HEK293 (cell line): ENCODE measurements around the gene ELL2.

Source experiments
- CTCF ChIA-PET: fragments of 350-600 bp; formaldehyde crosslinking; extraction: SDS; loops from one replicate; lab custom pipeline; 2021; ENCODE audit warnings: antibody characterized with exemption; lab: Yijun Ruan, JAX
- POLR2A ChIA-PET: fragments of 300-600 bp; formaldehyde crosslinking; extraction: SDS; loops from one replicate; lab custom pipeline; 2020; ENCODE audit warnings: antibody characterized with exemption, inconsistent platforms; lab: Yijun Ruan, JAX
- H3K27ac ChIP-seq: fragments of 200-500 bp; sonication (Bioruptor generic); 2 replicates; pipeline ENCODE4 v1.5.1; 2014; ENCODE audit warnings: low read depth, low read length, control low read depth, inconsistent platforms; ENCODE audit errors: extremely low read depth
- H3K36me3 ChIP-seq, 2 experiments: fragments of 200-500 bp in 1 of 2; sonication (Bioruptor generic) in 1 of 2; 1 replicate in 1 of 2; 2 replicates in 1 of 2; pipeline ENCODE4 v1.5.1; 2014 to 2017; ENCODE audit warnings: inconsistent platforms in 2 of 2, low read length in 2 of 2; ENCODE audit not compliant: control insufficient read depth in 2 of 2, insufficient read depth in 1 of 2
- H3K4me1 ChIP-seq: fragments of 200-500 bp; sonication (Bioruptor generic); 2 replicates; pipeline ENCODE4 v1.5.1; 2014; ENCODE audit warnings: mild to moderate bottlenecking, low read length, inconsistent platforms; ENCODE audit not compliant: control insufficient read depth, insufficient read depth
- H3K4me3 ChIP-seq: 2 replicates; pipeline ENCODE4 v1.5.1; 2011; ENCODE audit warnings: low read depth, mild to moderate bottlenecking, control low read depth, low read length, moderate library complexity
- H3K9me3 ChIP-seq: fragments of 200-500 bp; sonication (Bioruptor generic); 2 replicates; pipeline ENCODE4 v1.5.1; 2014; ENCODE audit warnings: low read depth, low read length, inconsistent platforms; ENCODE audit not compliant: control insufficient read depth, insufficient read depth
- HOXA7 ChIP-seq: sonication (generic); formaldehyde crosslinking; IDR thresholded peaks from 2 replicates; pipeline ENCODE4 v1.8.1; 2022; ENCODE audit warnings: missing genetic modification reagents, borderline replicate concordance
- RBAK ChIP-seq: fragments of 450-650 bp; formaldehyde crosslinking; IDR thresholded peaks from 2 replicates; pipeline ENCODE4 v1.5.1; 2016; ENCODE audit warnings: missing biosample characterization, missing genetic modification characterization
- SCRT2 ChIP-seq: fragments of 450-650 bp; formaldehyde crosslinking; IDR thresholded peaks from 2 replicates; pipeline ENCODE4 v1.5.1; 2016; ENCODE audit warnings: missing biosample characterization, missing genetic modification characterization
- ZBTB21 ChIP-seq: fragments of 450-650 bp; formaldehyde crosslinking; IDR thresholded peaks from 2 replicates; pipeline ENCODE4 v1.5.1; 2017; ENCODE audit warnings: missing biosample characterization, missing genetic modification characterization
- ZEB2 ChIP-seq: fragments of 450-650 bp; formaldehyde crosslinking; IDR thresholded peaks from 2 replicates; pipeline ENCODE4 v1.5.1; 2016; ENCODE audit warnings: missing biosample characterization, missing genetic modification characterization
- ZFP3 ChIP-seq: fragments of 450-650 bp; formaldehyde crosslinking; IDR thresholded peaks from 2 replicates; pipeline ENCODE4 v1.5.1; 2016; ENCODE audit warnings: low read depth, missing biosample characterization, missing genetic modification characterization
- ZNF10 ChIP-seq: fragments of 450-650 bp; formaldehyde crosslinking; IDR thresholded peaks from 2 replicates; pipeline ENCODE4 v1.5.1; 2017; ENCODE audit warnings: missing biosample characterization, missing genetic modification characterization
- ZNF146 ChIP-seq: fragments of 450-650 bp; formaldehyde crosslinking; IDR thresholded peaks from 2 replicates; pipeline ENCODE4 v1.5.1; 2016; ENCODE audit warnings: missing biosample characterization, missing genetic modification characterization
- ZNF223 ChIP-seq: fragments of 450-650 bp; formaldehyde crosslinking; IDR thresholded peaks from 2 replicates; pipeline ENCODE4 v1.5.1; 2016; ENCODE audit warnings: missing biosample characterization, missing genetic modification characterization
- ZNF416 ChIP-seq: fragments of 450-650 bp; formaldehyde crosslinking; IDR thresholded peaks from 2 replicates; pipeline ENCODE4 v1.5.1; 2016; ENCODE audit warnings: missing biosample characterization, missing genetic modification characterization
- ZNF423 ChIP-seq: fragments of 450-650 bp; formaldehyde crosslinking; IDR thresholded peaks from 2 replicates; pipeline ENCODE4 v1.5.1; 2016; ENCODE audit warnings: missing biosample characterization, missing genetic modification characterization
- ZNF548 ChIP-seq: fragments of 450-650 bp; formaldehyde crosslinking; IDR thresholded peaks from 2 replicates; pipeline ENCODE4 v1.5.1; 2016; ENCODE audit warnings: missing biosample characterization, missing genetic modification characterization
- ZNF560 ChIP-seq: fragments of 450-650 bp; formaldehyde crosslinking; IDR thresholded peaks from 2 replicates; pipeline ENCODE4 v1.5.1; 2017; ENCODE audit warnings: missing biosample characterization, missing genetic modification characterization, borderline replicate concordance
- ZNF596 ChIP-seq: fragments of 450-650 bp; IDR thresholded peaks from 2 replicates; pipeline ENCODE4 v1.5.0; 2018; ENCODE audit warnings: missing biosample characterization, mild to moderate bottlenecking, missing genetic modification characterization, moderate library complexity
- ZNF701 ChIP-seq: fragments of 450-650 bp; formaldehyde crosslinking; IDR thresholded peaks from 2 replicates; pipeline ENCODE4 v1.5.1; 2016; ENCODE audit warnings: missing biosample characterization, missing genetic modification characterization
- ZNF830 ChIP-seq: fragments of 450-650 bp; IDR thresholded peaks from 2 replicates; pipeline ENCODE4 v1.5.0; 2018; ENCODE audit warnings: missing biosample characterization, missing genetic modification characterization, low read depth, mild to moderate bottlenecking, moderate library complexity
- TF ChIP-seq, protein P1 (sequence below): fragments of 450-650 bp; formaldehyde crosslinking; IDR thresholded peaks from 2 replicates; pipeline ENCODE4 v1.5.1; 2016; ENCODE audit warnings: missing biosample characterization, missing genetic modification characterization
- TF ChIP-seq, protein P2 (sequence below): fragments of 450-650 bp; formaldehyde crosslinking; IDR thresholded peaks from 2 replicates; pipeline ENCODE4 v1.5.1; 2016; ENCODE audit warnings: missing biosample characterization, missing genetic modification characterization
- TF ChIP-seq, protein P3 (sequence below): fragments of 450-650 bp; formaldehyde crosslinking; IDR thresholded peaks from 2 replicates; pipeline ENCODE4 v1.5.1; 2017; ENCODE audit warnings: missing biosample characterization, missing genetic modification characterization
- TF ChIP-seq, protein P4 (sequence below): fragments of 450-650 bp; formaldehyde crosslinking; IDR thresholded peaks from 2 replicates; pipeline ENCODE4 v1.5.1; 2016; ENCODE audit warnings: missing biosample characterization, missing genetic modification characterization
- TF ChIP-seq, protein P5 (sequence below): fragments of 450-650 bp; formaldehyde crosslinking; IDR thresholded peaks from 2 replicates; pipeline ENCODE4 v1.5.1; 2016; ENCODE audit warnings: missing biosample characterization, missing genetic modification characterization
- TF ChIP-seq, protein P6 (sequence below): fragments of 450-650 bp; formaldehyde crosslinking; IDR thresholded peaks from 2 replicates; pipeline ENCODE4 v1.5.1; 2016; ENCODE audit warnings: missing biosample characterization, missing genetic modification characterization

ELL2 gene

DNA sequence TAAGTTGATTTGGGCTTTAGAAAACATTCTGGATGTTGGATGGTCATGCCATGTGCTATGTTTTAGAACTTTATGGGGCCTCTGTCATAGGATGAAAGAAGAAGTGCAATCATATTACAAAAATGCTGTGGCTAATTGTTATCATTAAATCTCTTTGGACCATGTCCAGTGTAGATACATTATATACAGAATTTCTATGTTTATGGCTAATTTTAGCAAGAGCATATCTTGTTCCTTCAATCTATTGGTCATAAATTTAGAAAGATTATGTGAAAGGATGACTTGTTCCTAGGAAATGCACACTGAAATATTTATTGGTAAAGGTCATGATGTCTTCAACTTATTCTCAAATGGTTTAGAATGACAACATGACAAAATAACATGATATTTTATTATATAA, 42.4 kb upstream of the ELL2 start (continued):
- TF ChIP-seq ZNF548 (tag by site-specific recombination): no peak
- no peak for TF ChIP-seq HOXA7 (CRISPR knock-in tag)
- TF ChIP-seq ZEB2 (tag by site-specific recombination): no peak
- TF ChIP-seq ZNF423 (tag by site-specific recombination): no peak
- TF ChIP-seq, protein P1, sequence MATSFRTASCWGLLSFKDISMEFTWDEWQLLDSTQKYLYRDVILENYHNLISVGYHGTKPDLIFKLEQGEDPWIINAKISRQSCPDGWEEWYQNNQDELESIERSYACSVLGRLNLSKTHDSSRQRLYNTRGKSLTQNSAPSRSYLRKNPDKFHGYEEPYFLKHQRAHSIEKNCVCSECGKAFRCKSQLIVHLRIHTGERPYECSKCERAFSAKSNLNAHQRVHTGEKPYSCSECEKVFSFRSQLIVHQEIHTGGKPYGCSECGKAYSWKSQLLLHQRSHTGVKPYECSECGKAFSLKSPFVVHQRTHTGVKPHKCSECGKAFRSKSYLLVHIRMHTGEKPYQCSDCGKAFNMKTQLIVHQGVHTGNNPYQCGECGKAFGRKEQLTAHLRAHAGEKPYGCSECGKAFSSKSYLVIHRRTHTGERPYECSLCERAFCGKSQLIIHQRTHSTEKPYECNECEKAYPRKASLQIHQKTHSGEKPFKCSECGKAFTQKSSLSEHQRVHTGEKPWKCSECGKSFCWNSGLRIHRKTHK: no peak
- no peak for TF ChIP-seq SCRT2 (tag by site-specific recombination)

DNA sequence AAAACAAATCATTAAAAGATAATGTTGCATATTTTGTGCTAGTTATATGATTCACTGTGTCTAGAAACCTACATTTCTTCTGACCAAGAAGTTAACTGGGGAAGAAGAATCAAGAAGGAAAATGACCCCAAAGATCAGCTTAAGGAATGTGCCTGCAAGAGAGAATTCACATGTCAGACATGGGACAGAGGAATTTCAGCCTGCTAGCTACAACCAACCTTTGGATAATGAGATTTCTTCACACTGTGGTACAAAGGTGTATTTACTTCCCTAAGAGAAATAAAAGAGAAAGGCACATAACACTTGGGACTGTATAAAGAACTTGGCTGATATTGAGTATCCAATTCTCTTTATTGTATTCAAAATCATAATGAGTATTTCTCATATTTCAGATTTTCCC, 39.6 kb upstream of the ELL2 start:
- POLR2A ChIA-PET: no interaction called here
- no peaks in the 10 kb centered on the region for H3K9me3 ChIP-seq
- TF ChIP-seq ZNF596 (no peak), ZNF416 (no peak), ZNF146 (tag by site-specific recombination) (no peak), ZNF701 (tag by site-specific recombination) (no peak), ZNF560 (tag by site-specific recombination) (no peak), ZNF830 (tag by site-specific recombination) (no peak), ZBTB21 (tag by site-specific recombination) (no peak), ZNF10 (tag by site-specific recombination) (no peak), RBAK (no peak), ZFP3 (no peak), ZNF223 (tag by site-specific recombination) (no peak)
- TF ChIP-seq, protein P2, sequence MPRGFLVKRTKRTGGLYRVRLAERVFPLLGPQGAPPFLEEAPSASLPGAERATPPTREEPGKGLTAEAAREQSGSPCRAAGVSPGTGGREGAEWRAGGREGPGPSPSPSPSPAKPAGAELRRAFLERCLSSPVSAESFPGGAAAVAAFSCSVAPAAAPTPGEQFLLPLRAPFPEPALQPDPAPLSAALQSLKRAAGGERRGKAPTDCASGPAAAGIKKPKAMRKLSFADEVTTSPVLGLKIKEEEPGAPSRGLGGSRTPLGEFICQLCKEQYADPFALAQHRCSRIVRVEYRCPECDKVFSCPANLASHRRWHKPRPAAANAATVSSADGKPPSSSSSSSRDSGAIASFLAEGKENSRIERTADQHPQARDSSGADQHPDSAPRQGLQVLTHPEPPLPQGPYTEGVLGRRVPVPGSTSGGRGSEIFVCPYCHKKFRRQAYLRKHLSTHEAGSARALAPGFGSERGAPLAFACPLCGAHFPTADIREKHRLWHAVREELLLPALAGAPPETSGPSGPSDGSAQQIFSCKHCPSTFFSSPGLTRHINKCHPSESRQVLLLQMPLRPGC (tag by site-specific recombination): no peak
- TF ChIP-seq, protein P3, sequence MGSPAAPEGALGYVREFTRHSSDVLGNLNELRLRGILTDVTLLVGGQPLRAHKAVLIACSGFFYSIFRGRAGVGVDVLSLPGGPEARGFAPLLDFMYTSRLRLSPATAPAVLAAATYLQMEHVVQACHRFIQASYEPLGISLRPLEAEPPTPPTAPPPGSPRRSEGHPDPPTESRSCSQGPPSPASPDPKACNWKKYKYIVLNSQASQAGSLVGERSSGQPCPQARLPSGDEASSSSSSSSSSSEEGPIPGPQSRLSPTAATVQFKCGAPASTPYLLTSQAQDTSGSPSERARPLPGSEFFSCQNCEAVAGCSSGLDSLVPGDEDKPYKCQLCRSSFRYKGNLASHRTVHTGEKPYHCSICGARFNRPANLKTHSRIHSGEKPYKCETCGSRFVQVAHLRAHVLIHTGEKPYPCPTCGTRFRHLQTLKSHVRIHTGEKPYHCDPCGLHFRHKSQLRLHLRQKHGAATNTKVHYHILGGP: no peak
- TF ChIP-seq, protein P4, sequence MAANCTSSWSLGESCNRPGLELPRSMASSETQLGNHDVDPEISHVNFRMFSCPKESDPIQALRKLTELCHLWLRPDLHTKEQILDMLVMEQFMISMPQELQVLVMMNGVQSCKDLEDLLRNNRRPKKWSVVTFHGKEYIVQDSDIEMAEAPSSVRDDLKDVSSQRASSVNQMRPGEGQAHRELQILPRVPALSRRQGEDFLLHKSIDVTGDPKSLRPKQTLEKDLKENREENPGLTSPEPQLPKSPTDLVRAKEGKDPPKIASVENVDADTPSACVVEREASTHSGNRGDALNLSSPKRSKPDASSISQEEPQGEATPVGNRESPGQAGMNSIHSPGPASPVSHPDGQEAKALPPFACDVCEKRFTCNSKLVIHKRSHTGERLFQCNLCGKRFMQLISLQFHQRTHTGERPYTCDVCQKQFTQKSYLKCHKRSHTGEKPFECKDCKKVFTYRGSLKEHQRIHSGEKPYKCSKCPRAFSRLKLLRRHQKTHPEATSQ (tag by site-specific recombination): no peak
- TF ChIP-seq, protein P5, sequence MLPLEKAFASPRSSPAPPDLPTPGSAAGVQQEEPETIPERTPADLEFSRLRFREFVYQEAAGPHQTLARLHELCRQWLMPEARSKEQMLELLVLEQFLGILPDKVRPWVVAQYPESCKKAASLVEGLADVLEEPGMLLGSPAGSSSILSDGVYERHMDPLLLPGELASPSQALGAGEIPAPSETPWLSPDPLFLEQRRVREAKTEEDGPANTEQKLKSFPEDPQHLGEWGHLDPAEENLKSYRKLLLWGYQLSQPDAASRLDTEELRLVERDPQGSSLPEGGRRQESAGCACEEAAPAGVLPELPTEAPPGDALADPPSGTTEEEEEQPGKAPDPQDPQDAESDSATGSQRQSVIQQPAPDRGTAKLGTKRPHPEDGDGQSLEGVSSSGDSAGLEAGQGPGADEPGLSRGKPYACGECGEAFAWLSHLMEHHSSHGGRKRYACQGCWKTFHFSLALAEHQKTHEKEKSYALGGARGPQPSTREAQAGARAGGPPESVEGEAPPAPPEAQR (tag by site-specific recombination): no peak
- TF ChIP-seq, protein P6, sequence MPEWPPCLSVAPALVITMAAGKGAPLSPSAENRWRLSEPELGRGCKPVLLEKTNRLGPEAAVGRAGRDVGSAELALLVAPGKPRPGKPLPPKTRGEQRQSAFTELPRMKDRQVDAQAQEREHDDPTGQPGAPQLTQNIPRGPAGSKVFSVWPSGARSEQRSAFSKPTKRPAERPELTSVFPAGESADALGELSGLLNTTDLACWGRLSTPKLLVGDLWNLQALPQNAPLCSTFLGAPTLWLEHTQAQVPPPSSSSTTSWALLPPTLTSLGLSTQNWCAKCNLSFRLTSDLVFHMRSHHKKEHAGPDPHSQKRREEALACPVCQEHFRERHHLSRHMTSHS (tag by site-specific recombination): no peak
- H3K4me3 ChIP-seq: no peak overlapping the region
- H3K4me1 ChIP-seq: no peaks in the 10 kb centered on the region
- H3K27ac ChIP-seq: no peak overlapping the region
- CTCF ChIA-PET: no interaction called here
- no peaks in the 10 kb centered on the region for H3K36me3 ChIP-seq
